Measurements from ENCODE around the gene SMYD3.

Gene SMYD3

GRCh38 chr1:245858022-245858721 lies 648.9 kb downstream of the SMYD3 start:
- no peak for TF ChIP-seq CTCF (IDR thresholded peaks at IDR 0.05; ENCODE audit: insufficient read depth, low read depth, low read length, missing control alignments)
- H3K4me3 ChIP-seq (ENCODE audit: low read depth, low read length) = no peak overlapping the region
- DNase-seq (ENCODE audit: low read depth) = no peak

- no peak overlapping the region for H3K4me3 ChIP-seq (ENCODE audit: low read depth, low read length)
- no peak for DNase-seq (ENCODE audit: low read depth)
- no peak for TF ChIP-seq CTCF (IDR thresholded peaks at IDR 0.05; ENCODE audit: insufficient read depth, low read depth, low read length, missing control alignments)
These were observed 650.0 kb downstream of the SMYD3 start for GRCh38 chr1:245856944-245857531.

- no peak overlapping the region for H3K4me3 ChIP-seq (ENCODE audit: low read depth, low read length)
- DNase-seq (ENCODE audit: low read depth) = no peak
- no peak for TF ChIP-seq CTCF (IDR thresholded peaks at IDR 0.05; ENCODE audit: insufficient read depth, low read depth, low read length, missing control alignments)
These were observed 651.0 kb downstream of the SMYD3 start for GRCh38 chr1:245855846-245856730.

- TF ChIP-seq CTCF (IDR thresholded peaks at IDR 0.05; ENCODE audit: insufficient read depth, low read depth, low read length, missing control alignments) = no peak
- no peak for DNase-seq (ENCODE audit: low read depth)
- no peak overlapping the region for H3K4me3 ChIP-seq (ENCODE audit: low read depth, low read length)
These were observed 653.8 kb downstream of the SMYD3 start for GRCh38 chr1:245853291-245853690.

GRCh38 chr1:245843101-245843500 lies 664.0 kb downstream of the SMYD3 start:
- TF ChIP-seq CTCF (IDR thresholded peaks at IDR 0.05; ENCODE audit: insufficient read depth, low read depth, low read length, missing control alignments) = no peak
- DNase-seq (ENCODE audit: low read depth) = no peak
- no peak overlapping the region for H3K4me3 ChIP-seq (ENCODE audit: low read depth, low read length)

- no peak for TF ChIP-seq CTCF (IDR thresholded peaks at IDR 0.05; ENCODE audit: insufficient read depth, low read depth, low read length, missing control alignments)
- DNase-seq (ENCODE audit: low read depth) = no peak
- no peak overlapping the region for H3K4me3 ChIP-seq (ENCODE audit: low read depth, low read length)
These were observed 665.0 kb downstream of the SMYD3 start for GRCh38 chr1:245842106-245842505.
